ENCODE results near the gene TMEM255B.

GRCh38 chr13:113792886-113793717, 34.1 kb downstream of the TMEM255B start:
- TF ChIP-seq CTCF (IDR thresholded peaks at IDR 0.05) (no peak), POLR2A (IDR thresholded peaks at IDR 0.05) (no peak)
